ENCODE measurements around the gene ACBD6.

Gene ACBD6

GRCh38 chr1:180262628-180263488, 239.5 kb downstream of the ACBD6 start:
- no peaks in the 10 kb centered on the region for H3F3A ChIP-seq (ENCODE audit: low read depth)
- H3K27me3 ChIP-seq (ENCODE audit: insufficient read depth, low read length, poor library complexity, severe bottlenecking) = no peaks in the 10 kb centered on the region
- H3K9ac ChIP-seq (ENCODE audit: low read depth, low read length, poor library complexity, severe bottlenecking) = no peak overlapping the region
- TF ChIP-seq EZH2phosphoT487 (IDR thresholded peaks at IDR 0.05; ENCODE audit: borderline replicate concordance) (no peak), CTCF (conservative IDR thresholded peaks at IDR 0.05; ENCODE audit: low read length) (no peak)
- H3K9me2 ChIP-seq (replicated peaks; ENCODE audit: low read depth, low read length) = no peaks in the 10 kb centered on the region
- no peak overlapping the region for H2AFZ ChIP-seq (ENCODE audit: low read length)
- H3K4me3 ChIP-seq (ENCODE audit: low read length, poor library complexity, severe bottlenecking) = no peak overlapping the region
- H3K9me3 ChIP-seq (ENCODE audit: insufficient read depth, low read depth, low read length) = no peaks in the 10 kb centered on the region
- H3K4me2 ChIP-seq (ENCODE audit: low read depth, low read length, poor library complexity, severe bottlenecking) = no peak overlapping the region
- no peaks in the 10 kb centered on the region for H3K79me2 ChIP-seq (ENCODE audit: insufficient read depth, low read length)
- H4K20me1 ChIP-seq (ENCODE audit: insufficient read depth, low read length, poor library complexity, severe bottlenecking) = no peaks in the 10 kb centered on the region
- peaks cover 5% of the 10 kb centered on the region for H3K4me1 ChIP-seq (ENCODE audit: insufficient read depth, low read length, poor library complexity, severe bottlenecking)
- no peaks in the 10 kb centered on the region for H3K36me3 ChIP-seq (ENCODE audit: insufficient read depth, low read length)

GRCh38 chr1:180261524-180262155, 240.7 kb downstream of the ACBD6 start:
- no peaks in the 10 kb centered on the region for H3K4me1 ChIP-seq (ENCODE audit: insufficient read depth, low read length, poor library complexity, severe bottlenecking)
- no peak overlapping the region for H3K4me2 ChIP-seq (ENCODE audit: low read depth, low read length, poor library complexity, severe bottlenecking)
- H3F3A ChIP-seq (ENCODE audit: low read depth) = no peaks in the 10 kb centered on the region
- no peaks in the 10 kb centered on the region for H4K20me1 ChIP-seq (ENCODE audit: insufficient read depth, low read length, poor library complexity, severe bottlenecking)
- H3K4me3 ChIP-seq (ENCODE audit: low read length, poor library complexity, severe bottlenecking) = no peak overlapping the region
- no peaks in the 10 kb centered on the region for H3K9me3 ChIP-seq (ENCODE audit: insufficient read depth, low read depth, low read length)
- no peaks in the 10 kb centered on the region for H3K27me3 ChIP-seq (ENCODE audit: insufficient read depth, low read length, poor library complexity, severe bottlenecking)
- TF ChIP-seq EZH2phosphoT487 (IDR thresholded peaks at IDR 0.05; ENCODE audit: borderline replicate concordance) (no peak), CTCF (conservative IDR thresholded peaks at IDR 0.05; ENCODE audit: low read length) (no peak)
- no peak overlapping the region for H3K9ac ChIP-seq (ENCODE audit: low read depth, low read length, poor library complexity, severe bottlenecking)
- H2AFZ ChIP-seq (ENCODE audit: low read length) = no peak overlapping the region
- H3K36me3 ChIP-seq (ENCODE audit: insufficient read depth, low read length) = no peaks in the 10 kb centered on the region
- H3K79me2 ChIP-seq (ENCODE audit: insufficient read depth, low read length) = no peaks in the 10 kb centered on the region
- no peaks in the 10 kb centered on the region for H3K9me2 ChIP-seq (replicated peaks; ENCODE audit: low read depth, low read length)

GRCh38 chr1:180261030-180261429, 241.3 kb downstream of the ACBD6 start:
- H3K36me3 ChIP-seq (ENCODE audit: insufficient read depth, low read length) = no peaks in the 10 kb centered on the region
- H3K9me3 ChIP-seq (ENCODE audit: insufficient read depth, low read depth, low read length) = no peaks in the 10 kb centered on the region
- H3K9ac ChIP-seq (ENCODE audit: low read depth, low read length, poor library complexity, severe bottlenecking) = no peak overlapping the region
- no peaks in the 10 kb centered on the region for H4K20me1 ChIP-seq (ENCODE audit: insufficient read depth, low read length, poor library complexity, severe bottlenecking)
- no peak for TF ChIP-seq EZH2phosphoT487 (IDR thresholded peaks at IDR 0.05; ENCODE audit: borderline replicate concordance)
- no peak for TF ChIP-seq CTCF (conservative IDR thresholded peaks at IDR 0.05; ENCODE audit: low read length)
- no peak overlapping the region for H3K4me2 ChIP-seq (ENCODE audit: low read depth, low read length, poor library complexity, severe bottlenecking)
- no peaks in the 10 kb centered on the region for H3K9me2 ChIP-seq (replicated peaks; ENCODE audit: low read depth, low read length)
- no peak overlapping the region for H3K4me3 ChIP-seq (ENCODE audit: low read length, poor library complexity, severe bottlenecking)
- H3F3A ChIP-seq (ENCODE audit: low read depth) = no peaks in the 10 kb centered on the region
- H2AFZ ChIP-seq (ENCODE audit: low read length) = no peak overlapping the region
- no peaks in the 10 kb centered on the region for H3K4me1 ChIP-seq (ENCODE audit: insufficient read depth, low read length, poor library complexity, severe bottlenecking)
- no peaks in the 10 kb centered on the region for H3K79me2 ChIP-seq (ENCODE audit: insufficient read depth, low read length)
- no peaks in the 10 kb centered on the region for H3K27me3 ChIP-seq (ENCODE audit: insufficient read depth, low read length, poor library complexity, severe bottlenecking)
